OCI-LY7 (cell line): ENCODE measurements around the gene OGDH. TPM values are rescaled to one million over a fixed set of nuclear protein-coding genes. Genes with fewer than 3 reads are reported as not detected.

Experiments
- BruUV-seq: library from RNA; stranded (reverse); fragments of 400-500 nt; replicated peaks from 2 replicates; lab custom pipeline; 2021; lab: Mats Ljungman, UMichigan
- CTCF ChIA-PET: fragments of 300-600 bp; sonication (Branson Sonifier 250); formaldehyde crosslinking; loops from one replicate; lab custom pipeline; 2022; ENCODE audit warnings: antibody characterized with exemption; ENCODE audit not compliant: unreplicated experiment; lab: Charles Lee
- POLR2A ChIA-PET: fragments of 300-600 bp; sonication (Branson Sonifier 250); formaldehyde crosslinking; loops from one replicate; lab custom pipeline; 2022; ENCODE audit warnings: antibody characterized with exemption; lab: Charles Lee
- DNase-seq: peaks from one replicate; pipeline ENCODE4 v3.0.0-alpha.2; 2015; ENCODE audit warnings: low spot score
- H2AFZ ChIP-seq: fragments of 200-600 bp; sonication (generic), shearing (Covaris generic); 2 replicates; pipeline ENCODE4 v1.6.1; 2014; ENCODE audit warnings: mild to moderate bottlenecking, antibody characterized with exemption, low read length, moderate library complexity
- H3K27ac ChIP-seq: fragments of 200-600 bp; sonication (generic); 2 replicates; pipeline ENCODE4 v1.5.1; 2014; ENCODE audit warnings: mixed run types, low read depth, mild to moderate bottlenecking, moderate library complexity, low read length, inconsistent platforms; ENCODE audit not compliant: poor library complexity, severe bottlenecking
- H3K36me3 ChIP-seq: fragments of 200-600 bp; sonication (generic); 2 replicates; pipeline ENCODE4 v1.6.1; 2014; ENCODE audit warnings: mild to moderate bottlenecking, antibody characterized with exemption, low read length, moderate library complexity, mixed read lengths; ENCODE audit not compliant: insufficient read depth
- H3K4me1 ChIP-seq: fragments of 200-600 bp; sonication (generic); 2 replicates; pipeline ENCODE4 v1.5.1; 2014; ENCODE audit warnings: mild to moderate bottlenecking, low read length; ENCODE audit not compliant: insufficient read depth, poor library complexity, severe bottlenecking
- H3K4me2 ChIP-seq: fragments of 200-600 bp; sonication (generic); 2 replicates; pipeline ENCODE4 v1.6.1; 2014; ENCODE audit warnings: mild to moderate bottlenecking, low read length
- H3K4me3 ChIP-seq: fragments of 200-600 bp; sonication (generic); 2 replicates; pipeline ENCODE4 v1.5.1; 2014; ENCODE audit warnings: mild to moderate bottlenecking, low read depth, low read length; ENCODE audit not compliant: poor library complexity, severe bottlenecking
- H3K79me2 ChIP-seq: fragments of 200-600 bp; sonication (generic); 2 replicates; pipeline ENCODE4 v1.6.1; 2016; ENCODE audit warnings: low read depth, mild to moderate bottlenecking, low read length, moderate library complexity, mixed read lengths; ENCODE audit not compliant: insufficient read depth
- H3K9me2 ChIP-seq: fragments of 200-600 bp; sonication (generic); 2 replicates; pipeline ENCODE4 v1.6.1; 2016; ENCODE audit warnings: mild to moderate bottlenecking, low read length, mixed read lengths; ENCODE audit not compliant: insufficient read depth
- H3K9me3 ChIP-seq: fragments of 200-600 bp; sonication (generic); 2 replicates; pipeline ENCODE4 v1.6.1; 2014; ENCODE audit warnings: mild to moderate bottlenecking, mixed run types, low read length, mixed read lengths
- H4K20me1 ChIP-seq: fragments of 200-600 bp; sonication (generic); 2 replicates; pipeline ENCODE4 v1.6.1; 2014; ENCODE audit warnings: mild to moderate bottlenecking, antibody characterized with exemption, low read length, moderate library complexity, mixed read lengths; ENCODE audit not compliant: insufficient read depth
- EZH2phosphoT487 ChIP-seq: fragments of 200-600 bp; sonication (generic); IDR thresholded peaks from 2 replicates; pipeline ENCODE4 v1.6.1; 2018; ENCODE audit warnings: low read depth, borderline replicate concordance, mild to moderate bottlenecking, mixed run types, antibody characterized with exemption, low read length, moderate library complexity, mixed read lengths
- intact Hi-C: fragments of 100-400 bp; cut with micrococcal nuclease; formaldehyde crosslinking; loops from one replicate; pipeline ENCODE4 v1.10.0; 2022; ENCODE audit not compliant: unreplicated experiment
- total RNA-seq, 2 experiments: library from RNA; depleted of rRNA in 1 of 2; stranded (reverse); fragments of >200 nt in 1 of 2; shearing (Covaris generic) in 1 of 2; gene quantifications; 2 replicates each; pipeline ENCODE4 v1.2.3, GENCODE V29; 2014 to 2022
- TF ChIP-seq, protein P1 (sequence below): fragments of 200-600 bp; sonication (generic); conservative IDR thresholded peaks from 2 replicates; pipeline ENCODE4 v1.5.1; 2014; ENCODE audit warnings: mild to moderate bottlenecking, antibody characterized with exemption, low read length, moderate library complexity, mixed read lengths

Gene OGDH
- total RNA-seq, 2 experiments from 2014 or later, result 47.6 to 70.9 TPM

DNA sequence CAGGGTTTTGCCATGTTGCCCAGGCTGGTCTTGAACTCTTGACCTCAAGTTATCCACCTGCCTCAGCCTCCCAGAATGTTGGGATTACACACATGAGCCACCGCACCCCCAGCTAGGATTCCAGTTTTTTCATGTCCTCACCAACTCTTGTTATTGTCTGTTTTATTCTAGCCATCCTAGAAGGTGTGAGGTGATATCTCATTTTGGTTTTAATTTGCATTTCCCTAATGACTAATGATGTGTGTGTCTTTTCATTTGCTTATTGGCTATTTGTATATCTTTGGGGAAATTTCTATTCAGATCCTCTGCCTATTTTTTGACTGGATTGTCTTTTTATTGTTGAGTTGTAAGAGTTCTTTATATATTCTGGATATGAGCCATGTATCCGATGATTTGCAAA, 83.0 kb downstream of the OGDH start:
- ChIA-PET POLR2A (interaction anchor here (0.6 kb wide), 1 partner anchor 103 kb away, joined by 3 read pairs; no protein-coding TSS in a partner anchor), CTCF (no interaction called here)
- Histone ChIP-seq H3K79me2 (no peaks in the 10 kb centered on the region), H3K27ac (no peak overlapping the region), H2AFZ (no peak overlapping the region), H3K36me3 (peaks cover 61% of the 10 kb centered on the region), H3K4me1 (no peaks in the 10 kb centered on the region), H3K4me3 (no peak overlapping the region), H4K20me1 (no peaks in the 10 kb centered on the region), H3K9me3 (no peaks in the 10 kb centered on the region), H3K9me2 (no peaks in the 10 kb centered on the region), H3K4me2 (no peak overlapping the region)
- TF ChIP-seq, protein P1, sequence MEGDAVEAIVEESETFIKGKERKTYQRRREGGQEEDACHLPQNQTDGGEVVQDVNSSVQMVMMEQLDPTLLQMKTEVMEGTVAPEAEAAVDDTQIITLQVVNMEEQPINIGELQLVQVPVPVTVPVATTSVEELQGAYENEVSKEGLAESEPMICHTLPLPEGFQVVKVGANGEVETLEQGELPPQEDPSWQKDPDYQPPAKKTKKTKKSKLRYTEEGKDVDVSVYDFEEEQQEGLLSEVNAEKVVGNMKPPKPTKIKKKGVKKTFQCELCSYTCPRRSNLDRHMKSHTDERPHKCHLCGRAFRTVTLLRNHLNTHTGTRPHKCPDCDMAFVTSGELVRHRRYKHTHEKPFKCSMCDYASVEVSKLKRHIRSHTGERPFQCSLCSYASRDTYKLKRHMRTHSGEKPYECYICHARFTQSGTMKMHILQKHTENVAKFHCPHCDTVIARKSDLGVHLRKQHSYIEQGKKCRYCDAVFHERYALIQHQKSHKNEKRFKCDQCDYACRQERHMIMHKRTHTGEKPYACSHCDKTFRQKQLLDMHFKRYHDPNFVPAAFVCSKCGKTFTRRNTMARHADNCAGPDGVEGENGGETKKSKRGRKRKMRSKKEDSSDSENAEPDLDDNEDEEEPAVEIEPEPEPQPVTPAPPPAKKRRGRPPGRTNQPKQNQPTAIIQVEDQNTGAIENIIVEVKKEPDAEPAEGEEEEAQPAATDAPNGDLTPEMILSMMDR, result no peak
- no peak for TF ChIP-seq EZH2phosphoT487
- BruUV-seq, result no TSS peak
- intact Hi-C loops, result no loop called here
- DNase-seq, result no peak

GRCh38 chr7:44693641-44694313, 87.3 kb downstream of the OGDH start:
- H3K4me2 ChIP-seq, result no peak overlapping the region
- intact Hi-C loops, result no loop called here

DNA sequence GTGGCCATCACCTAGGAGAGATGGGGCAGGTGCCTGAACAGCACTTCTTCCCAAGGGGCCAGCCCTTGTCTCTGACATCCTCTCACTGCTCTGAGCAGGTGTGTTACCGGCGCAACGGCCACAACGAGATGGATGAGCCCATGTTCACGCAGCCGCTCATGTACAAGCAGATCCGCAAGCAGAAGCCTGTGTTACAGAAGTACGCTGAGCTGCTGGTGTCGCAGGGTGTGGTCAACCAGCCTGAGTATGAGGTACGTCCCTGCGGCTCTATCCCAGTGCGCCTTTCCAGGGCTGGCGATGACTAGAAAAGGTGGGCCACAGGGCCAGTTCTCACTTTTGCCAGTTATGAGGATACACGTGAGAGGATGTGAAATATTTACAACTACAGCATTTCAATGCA, 87.9 kb downstream of the OGDH start:
- intact Hi-C loops, result no loop called here
- Histone ChIP-seq H4K20me1 (no peaks in the 10 kb centered on the region), H3K36me3 (peaks cover 73% of the 10 kb centered on the region), H3K4me3 (no peak overlapping the region), H2AFZ (no peak overlapping the region), H3K27ac (no peak overlapping the region), H3K79me2 (no peaks in the 10 kb centered on the region), H3K9me2 (no peaks in the 10 kb centered on the region), H3K4me2 (no peak overlapping the region), H3K4me1 (no peaks in the 10 kb centered on the region), H3K9me3 (no peaks in the 10 kb centered on the region)
- CTCF ChIA-PET, result no interaction called here
- no TSS peak for BruUV-seq
- TF ChIP-seq, protein P1, result no peak
- no peak for TF ChIP-seq EZH2phosphoT487
- POLR2A ChIA-PET, result no interaction called here
- no peak for DNase-seq

More at GRCh38 chr7:44693641-44694313, 87.3 kb downstream of the OGDH start:
- H3K9me2 ChIP-seq, result no peaks in the 10 kb centered on the region
- no peaks in the 10 kb centered on the region for H3K9me3 ChIP-seq
- BruUV-seq, result no TSS peak
- no peak overlapping the region for H3K27ac ChIP-seq
- CTCF ChIA-PET, result no interaction called here
- no peak for DNase-seq
- H3K4me3 ChIP-seq, result no peak overlapping the region
- no peaks in the 10 kb centered on the region for H4K20me1 ChIP-seq
- H3K79me2 ChIP-seq, result no peaks in the 10 kb centered on the region
- no peak overlapping the region for H2AFZ ChIP-seq
- no peak for TF ChIP-seq EZH2phosphoT487
- TF ChIP-seq, protein P1, result no peak
- POLR2A ChIA-PET, result no interaction called here
- H3K4me1 ChIP-seq, result no peaks in the 10 kb centered on the region
- peaks cover 72% of the 10 kb centered on the region for H3K36me3 ChIP-seq
